ENCODE data around the gene OLFML2B. TPM values are rescaled to one million over a fixed set of nuclear protein-coding genes. Genes with fewer than 3 reads are reported as not detected.

The OLFML2B gene
- total RNA-seq, 1 experiment from 2014 or later, result 1.4 TPM

DNA sequence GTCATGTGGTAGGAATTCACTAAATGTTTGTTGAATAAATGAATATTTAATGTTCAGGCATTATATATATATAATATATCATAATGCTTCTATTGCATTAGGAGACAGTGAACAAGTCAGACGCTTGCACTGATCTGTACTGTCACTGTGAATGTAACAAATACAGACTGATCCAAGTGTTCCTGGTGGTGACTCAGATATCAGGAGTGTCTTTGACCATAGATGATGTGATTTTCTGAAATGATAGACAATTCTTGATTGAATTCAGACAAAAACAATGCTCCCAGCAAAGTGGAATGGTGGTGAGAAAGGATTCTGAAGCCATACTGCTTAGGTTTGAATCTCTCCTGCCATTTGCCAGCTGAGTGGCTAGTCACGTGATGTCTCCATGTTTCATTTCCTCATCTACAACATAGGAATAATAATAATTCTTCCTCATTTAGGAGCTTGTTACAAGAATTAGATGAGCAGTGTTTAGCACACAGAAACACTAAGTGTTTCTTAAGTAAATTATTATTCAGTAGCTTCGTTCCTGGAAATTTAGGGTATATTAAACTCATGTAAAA lies 71.0 kb downstream of the OLFML2B start:
- no peak overlapping the region for H4K5ac ChIP-seq (ENCODE audit: insufficient read length, low read depth, low read length)
- no peaks in the 10 kb centered on the region for H3K9me3 ChIP-seq (ENCODE audit: control insufficient read depth, low read depth, low read length)
- no peak overlapping the region for H3K27ac ChIP-seq (ENCODE audit: insufficient read length, low read depth, low read length)
- H3K4me1 Mint-ChIP-seq, result peaks cover 0 to 6% of the 10 kb centered on the region in 2 experiments; a peak in 3 of 4 replicates
- H2BK5ac ChIP-seq (ENCODE audit: insufficient read length, low read length), result no peak overlapping the region
- H2AFZ ChIP-seq (ENCODE audit: low read length), result no peak overlapping the region
- no peak overlapping the region for H2BK20ac ChIP-seq (ENCODE audit: low read depth, low read length, poor library complexity, severe bottlenecking)
- DNase-seq, result no peak
- no peaks in the 10 kb centered on the region for H3K79me2 ChIP-seq (ENCODE audit: insufficient read depth, low read length)
- H3K23me2 ChIP-seq (ENCODE audit: insufficient read length, low read depth, low read length, poor library complexity, severe bottlenecking), result no peaks in the 10 kb centered on the region
- H3K9ac ChIP-seq (ENCODE audit: extremely low read depth, insufficient read length, low read length), result no peak overlapping the region
- H3K18ac ChIP-seq (ENCODE audit: insufficient read length, low read depth, low read length), result no peak overlapping the region
- H2AK5ac ChIP-seq (ENCODE audit: insufficient read length, low read length), result no peak overlapping the region
- TF ChIP-seq, protein P1, sequence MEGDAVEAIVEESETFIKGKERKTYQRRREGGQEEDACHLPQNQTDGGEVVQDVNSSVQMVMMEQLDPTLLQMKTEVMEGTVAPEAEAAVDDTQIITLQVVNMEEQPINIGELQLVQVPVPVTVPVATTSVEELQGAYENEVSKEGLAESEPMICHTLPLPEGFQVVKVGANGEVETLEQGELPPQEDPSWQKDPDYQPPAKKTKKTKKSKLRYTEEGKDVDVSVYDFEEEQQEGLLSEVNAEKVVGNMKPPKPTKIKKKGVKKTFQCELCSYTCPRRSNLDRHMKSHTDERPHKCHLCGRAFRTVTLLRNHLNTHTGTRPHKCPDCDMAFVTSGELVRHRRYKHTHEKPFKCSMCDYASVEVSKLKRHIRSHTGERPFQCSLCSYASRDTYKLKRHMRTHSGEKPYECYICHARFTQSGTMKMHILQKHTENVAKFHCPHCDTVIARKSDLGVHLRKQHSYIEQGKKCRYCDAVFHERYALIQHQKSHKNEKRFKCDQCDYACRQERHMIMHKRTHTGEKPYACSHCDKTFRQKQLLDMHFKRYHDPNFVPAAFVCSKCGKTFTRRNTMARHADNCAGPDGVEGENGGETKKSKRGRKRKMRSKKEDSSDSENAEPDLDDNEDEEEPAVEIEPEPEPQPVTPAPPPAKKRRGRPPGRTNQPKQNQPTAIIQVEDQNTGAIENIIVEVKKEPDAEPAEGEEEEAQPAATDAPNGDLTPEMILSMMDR (conservative IDR thresholded peaks at IDR 0.05), result no peak
- no CpG with 5 or more reads among the region's 3 CpGs for WGBS (ENCODE audit: extremely low coverage, insufficient read length, low lambda C conversion rate)
- no peak overlapping the region for H2BK15ac ChIP-seq (ENCODE audit: low read depth, low read length)
- no peak overlapping the region for H3K4ac ChIP-seq (ENCODE audit: low read depth, low read length)
- H3K79me1 ChIP-seq (ENCODE audit: insufficient read depth, low read depth, low read length, poor library complexity, severe bottlenecking), result no peaks in the 10 kb centered on the region
- H4K20me1 ChIP-seq (ENCODE audit: control insufficient read depth, insufficient read depth, insufficient read length), result no peaks in the 10 kb centered on the region
- H4K91ac ChIP-seq (ENCODE audit: insufficient read length, low read depth, low read length), result no peak overlapping the region
- H3K9me3 Mint-ChIP-seq, result no peaks in the 10 kb centered on the region
- H3K56ac ChIP-seq (ENCODE audit: insufficient read length, low read depth, low read length), result no peak overlapping the region
- no peaks in the 10 kb centered on the region for H3K27me3 Mint-ChIP-seq (ENCODE audit: low read depth)
- H3T11ph ChIP-seq (ENCODE audit: low read length), result no peak overlapping the region
- H2BK120ac ChIP-seq (ENCODE audit: low read depth, low read length, poor library complexity, severe bottlenecking), result no peak overlapping the region
- no peaks in the 10 kb centered on the region for H3K27me3 ChIP-seq (ENCODE audit: insufficient read depth, low read length)
- H3K4me3 Mint-ChIP-seq, result no peak overlapping the region
- H4K8ac ChIP-seq (replicated peaks; ENCODE audit: insufficient read length, low read depth, low read length), result no peak overlapping the region
- no peaks in the 10 kb centered on the region for H3K4me1 ChIP-seq (ENCODE audit: insufficient read depth, low read length)
- no peak overlapping the region for H3K23ac ChIP-seq (ENCODE audit: insufficient read length, low read depth, low read length)
- no peak overlapping the region for H3K14ac ChIP-seq (ENCODE audit: insufficient read depth, low read length)
- no peaks in the 10 kb centered on the region for H3K36me3 Mint-ChIP-seq (ENCODE audit: insufficient read depth in 1 of 3, low read depth in 3 of 3)
- no peak overlapping the region for H2BK12ac ChIP-seq (ENCODE audit: insufficient read length, low read depth, low read length)
- H3K4me2 ChIP-seq (ENCODE audit: insufficient read depth, insufficient read length, low read length), result no peak overlapping the region
- H3K27ac Mint-ChIP-seq, result no peak overlapping the region

All from H9 (cell line).